GM18873 (cell line): ENCODE measurements around the gene CSF1.
"Not testable (repeated sequence)": the region's sequence is repeated elsewhere in the genome, so short reads cannot be mapped to it uniquely, and the experiment has no call there.

Experiments
- ATAC-seq: cut with Tn5 transposase; IDR thresholded peaks from one replicate; pipeline ENCODE4 v1.9.1; 2021; ENCODE audit warnings: mild to moderate bottlenecking, moderate library complexity, moderate number of reproducible peaks; ENCODE audit not compliant: unreplicated experiment, low FRiP score

The CSF1 gene

DNA sequence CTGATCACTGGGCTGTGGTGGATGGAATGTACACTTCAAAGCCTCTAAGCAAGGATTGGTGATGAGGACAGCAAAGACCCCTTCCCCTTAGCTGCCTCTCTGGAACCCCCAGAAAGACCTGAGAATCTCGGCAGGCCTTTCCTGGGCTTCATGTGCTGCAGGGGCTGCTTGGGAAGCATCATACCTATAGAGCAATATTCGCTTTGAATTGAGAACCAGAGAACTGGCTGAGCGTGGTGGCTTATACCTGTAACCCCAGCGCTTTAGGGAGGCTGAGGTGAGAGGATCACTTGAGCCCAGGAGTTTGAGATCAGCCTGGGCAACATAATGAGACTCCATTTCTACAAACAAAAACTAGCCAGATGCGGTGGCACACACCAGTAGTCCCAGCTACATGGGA is 22.0 kb downstream of the CSF1 start:
- ATAC-seq: no peak

DNA sequence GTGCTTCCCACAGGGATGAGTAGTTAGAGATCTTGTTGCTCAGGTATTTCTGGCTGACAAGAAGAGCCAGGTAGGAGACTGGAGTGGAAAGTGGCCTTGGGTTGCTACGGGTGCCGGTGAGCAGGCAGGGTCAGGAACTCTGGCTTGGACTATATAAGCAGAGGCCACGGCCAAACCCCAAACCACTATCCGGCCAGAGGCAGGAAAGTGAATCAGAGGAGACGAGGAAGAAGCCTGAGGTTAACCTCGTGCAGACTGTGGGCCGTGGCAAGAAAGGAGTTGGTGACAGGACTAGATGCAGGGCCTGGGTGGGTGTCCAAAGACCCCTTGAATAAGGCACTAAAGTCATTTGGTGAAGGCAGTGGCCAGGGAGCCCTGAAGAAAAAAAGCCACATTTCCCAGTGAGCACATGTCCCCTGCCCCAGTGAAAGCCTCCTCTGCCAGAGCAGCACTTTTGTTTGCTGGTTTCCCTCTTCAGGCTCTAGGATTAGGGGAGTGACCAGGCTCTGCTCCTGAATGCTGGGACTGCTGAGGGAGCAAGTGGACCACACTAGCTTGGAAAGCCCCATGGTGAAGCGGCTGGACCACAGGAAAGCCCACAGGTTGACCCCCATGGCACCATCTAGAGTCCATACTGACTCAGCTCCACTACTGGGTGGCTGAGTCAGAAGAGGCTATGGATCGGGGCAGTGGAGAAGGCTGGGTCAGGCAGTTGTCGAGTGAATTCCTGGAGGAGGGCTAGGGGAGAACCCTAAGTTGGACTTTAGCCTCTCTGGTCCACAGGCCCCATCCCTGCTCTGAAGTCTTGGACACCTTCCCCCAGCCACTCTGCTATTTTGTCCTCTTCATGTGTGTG is 23.4 kb downstream of the CSF1 start:
- ATAC-seq: no peak

DNA sequence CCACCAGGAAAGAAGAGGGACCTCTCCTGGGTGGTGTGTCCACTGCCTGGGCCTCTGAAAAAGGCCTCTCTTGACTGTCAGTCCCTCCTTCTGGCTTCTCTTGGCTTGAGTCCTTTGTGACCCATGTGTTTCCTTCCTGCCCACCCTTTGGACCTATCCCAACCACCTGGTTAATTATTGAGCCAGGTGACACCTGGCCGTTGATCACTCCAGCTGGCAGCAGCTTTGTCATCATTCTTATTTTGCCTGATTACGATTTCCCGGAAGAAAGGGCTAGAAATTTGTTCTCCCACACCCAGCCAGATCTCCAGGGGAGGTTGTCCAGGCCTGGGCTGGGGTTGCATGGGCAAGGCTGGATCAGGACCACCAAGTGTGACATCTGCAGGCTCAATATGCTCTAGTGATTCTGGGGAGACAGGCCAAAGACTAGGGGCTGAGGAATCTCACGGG is 24.8 kb downstream of the CSF1 start:
- no peak for ATAC-seq

DNA sequence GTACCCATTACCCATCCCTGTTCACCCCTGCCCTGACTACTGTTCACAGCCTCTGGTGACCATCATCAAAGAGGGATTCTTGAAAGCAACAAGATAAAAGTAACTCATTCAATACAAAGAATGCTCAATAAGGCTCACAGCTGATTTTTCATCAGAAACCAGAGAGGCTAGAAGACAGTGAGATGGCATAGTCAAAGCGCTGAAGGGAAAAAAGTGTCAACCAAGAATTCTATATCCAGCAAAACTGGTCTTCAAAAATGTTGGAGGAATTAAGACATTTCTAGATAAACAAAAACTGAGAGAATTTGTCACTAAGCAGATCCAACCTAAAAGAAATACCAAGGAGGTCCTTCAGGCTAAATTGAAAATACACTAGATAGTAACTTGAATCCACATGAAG is 27.1 kb downstream of the CSF1 start:
- no peak for ATAC-seq

DNA sequence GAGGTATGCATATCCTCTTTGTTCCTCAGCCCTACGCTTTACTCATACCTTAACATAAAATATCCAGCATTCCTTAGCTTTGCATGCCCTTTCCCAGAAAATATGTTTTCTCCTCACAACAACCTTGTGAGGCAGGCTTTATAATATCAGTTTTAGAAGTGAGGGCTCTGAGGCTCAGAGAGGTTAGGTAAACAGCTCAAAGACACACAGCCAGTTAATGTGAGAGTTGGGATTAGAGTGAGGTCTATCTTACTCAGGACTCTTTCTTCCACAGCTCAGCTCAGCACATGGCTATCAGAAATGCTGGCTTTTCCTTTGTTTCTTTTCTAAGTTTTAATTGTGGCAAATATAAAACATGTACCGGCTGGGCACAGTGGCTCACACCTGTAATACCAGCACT is 27.9 kb downstream of the CSF1 start:
- no peak for ATAC-seq

DNA sequence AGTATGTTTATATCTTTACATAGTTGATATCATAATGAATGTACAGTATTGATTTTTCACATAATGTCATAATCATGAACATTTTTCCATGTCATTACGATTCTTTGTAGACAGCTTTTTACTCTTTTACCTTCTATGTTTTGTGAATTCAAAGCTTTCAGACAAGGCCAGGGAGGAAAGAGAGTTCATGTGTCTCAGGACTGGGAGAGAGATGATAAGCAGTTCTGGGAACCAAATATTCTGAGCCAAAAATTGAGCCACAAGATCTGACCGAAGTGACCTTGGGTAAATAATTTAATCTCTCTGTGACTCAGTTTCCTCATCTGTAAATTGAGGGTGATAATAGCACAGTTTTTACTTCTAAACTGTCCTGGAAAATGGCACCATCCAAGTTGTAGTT is 31.8 kb downstream of the CSF1 start:
- no peak for ATAC-seq

DNA sequence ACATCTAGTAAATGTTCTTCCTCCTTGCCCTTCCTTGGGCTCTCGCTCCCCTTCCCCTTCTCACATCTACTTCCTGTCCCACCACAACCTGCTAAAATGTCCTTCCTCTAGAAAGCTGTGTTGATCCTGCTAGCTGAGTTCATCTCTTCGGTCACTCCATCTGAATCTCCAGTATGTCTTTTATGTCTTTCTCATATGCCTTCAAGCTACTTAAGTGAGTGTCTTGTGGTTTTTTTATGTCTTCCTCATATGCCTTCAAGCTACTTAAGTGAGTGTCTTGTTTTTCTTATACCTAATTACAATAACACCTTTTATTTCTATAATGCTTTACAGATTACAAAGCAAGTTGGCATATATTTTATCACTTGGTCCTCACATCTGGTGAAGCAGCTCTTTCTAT is 33.9 kb downstream of the CSF1 start:
- ATAC-seq: no peak

DNA sequence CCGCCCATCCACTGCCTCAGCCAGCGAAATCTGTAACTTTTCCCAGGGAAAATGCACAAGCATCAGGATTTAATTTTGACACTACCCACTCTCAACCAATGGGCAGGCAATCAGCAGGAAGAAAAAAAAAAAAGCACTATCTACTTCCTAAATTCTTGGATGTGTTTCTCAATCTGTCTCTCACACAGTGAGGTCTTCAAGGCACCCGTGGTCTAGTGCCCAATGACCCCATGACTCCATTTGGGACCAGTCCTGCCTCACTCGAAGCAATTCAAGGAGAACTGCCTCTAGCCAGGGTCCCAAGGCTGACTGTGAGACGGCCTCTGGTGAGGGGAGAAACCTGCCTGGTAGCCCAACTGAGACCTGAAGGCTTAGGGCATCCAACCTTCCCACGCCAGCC is 35.9 kb downstream of the CSF1 start:
- ATAC-seq: no peak

DNA sequence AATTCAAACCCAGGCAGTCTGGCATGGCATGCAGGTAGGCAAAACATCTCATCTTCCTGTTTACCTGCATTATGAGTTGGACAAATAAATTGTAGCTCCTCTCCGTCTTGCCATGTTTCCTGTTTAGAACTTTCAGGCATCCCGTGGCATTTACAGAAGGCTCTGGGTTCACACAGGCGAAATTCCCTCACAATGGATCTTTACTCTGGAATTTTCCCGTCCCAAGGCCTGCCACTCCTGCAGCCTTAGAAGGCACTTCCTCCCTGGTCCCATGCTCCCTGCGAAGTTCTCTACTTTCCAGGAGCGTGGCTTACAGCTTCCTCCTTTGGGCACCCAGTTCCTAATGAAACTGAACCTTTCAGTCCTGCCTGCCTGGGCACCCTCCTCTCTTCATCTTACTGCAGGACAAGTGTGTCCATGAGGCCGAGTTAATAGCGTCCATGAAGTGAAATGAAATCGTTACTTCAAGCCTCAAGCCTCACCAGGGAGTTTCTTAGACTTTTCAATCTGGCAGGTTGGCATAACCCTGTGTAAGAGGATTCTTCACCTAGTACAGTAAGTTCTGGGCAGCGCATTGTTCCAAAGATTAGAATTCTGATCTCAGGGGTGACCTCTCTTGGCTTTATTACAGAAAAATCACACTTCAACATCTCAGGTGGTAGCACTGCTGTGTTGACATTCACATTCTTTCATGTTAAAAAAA is 37.1 kb downstream of the CSF1 start:
- no peak for ATAC-seq

DNA sequence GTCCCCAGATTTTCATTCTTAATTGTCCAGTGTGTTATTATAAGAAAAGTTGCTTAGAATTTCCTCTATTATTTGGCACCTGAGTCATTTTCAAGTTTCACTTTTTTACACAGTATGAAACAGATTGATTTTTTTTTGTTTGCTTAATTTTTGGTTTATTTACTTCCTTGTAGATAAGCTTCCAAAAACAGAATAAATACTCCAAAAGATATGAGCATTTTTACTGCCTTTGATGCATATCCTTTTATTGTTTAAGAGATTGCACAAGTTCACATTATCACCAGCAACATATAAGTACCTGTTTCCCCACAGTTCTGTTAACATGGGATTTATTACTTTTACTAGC is 37.6 kb downstream of the CSF1 start:
- ATAC-seq: no peak

DNA sequence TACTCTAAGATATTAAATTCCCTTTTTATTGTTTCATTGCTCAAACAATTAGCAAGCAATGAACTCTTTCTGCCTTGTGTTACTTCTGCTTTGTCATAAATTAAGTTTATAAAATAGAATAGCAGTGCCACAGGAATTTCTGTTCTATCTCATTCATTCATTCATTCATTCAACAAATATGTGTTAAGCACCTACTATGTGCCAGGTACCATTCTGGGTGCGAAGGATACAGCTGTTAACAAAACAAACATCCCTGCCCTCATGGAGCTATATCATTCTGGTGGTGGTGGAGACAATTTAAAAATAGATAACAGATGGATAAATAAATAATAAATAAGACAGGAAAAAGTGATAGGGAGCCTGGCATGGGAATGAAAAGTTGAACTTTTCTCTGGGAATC is 39.4 kb downstream of the CSF1 start:
- ATAC-seq: no peak

DNA sequence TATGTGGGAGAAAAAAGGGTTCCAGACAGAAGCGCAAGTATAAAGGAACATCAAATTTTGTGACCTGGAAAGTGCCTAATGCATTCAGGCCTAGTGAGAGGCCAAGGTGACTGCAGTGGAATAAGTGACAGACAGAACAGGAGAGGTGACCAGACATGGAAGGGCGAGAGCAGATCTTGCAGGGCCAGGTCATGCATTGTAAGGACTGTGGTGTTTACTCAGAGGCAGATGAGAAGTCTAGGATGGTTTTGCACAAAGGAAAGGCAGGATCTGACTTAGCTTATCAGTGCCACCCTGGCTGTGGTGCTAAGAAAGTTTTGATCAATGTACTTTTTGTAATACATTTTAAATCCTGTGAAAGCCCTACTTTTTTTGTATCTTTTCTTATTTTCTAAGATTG is 39.9 kb downstream of the CSF1 start:
- no peak for ATAC-seq

DNA sequence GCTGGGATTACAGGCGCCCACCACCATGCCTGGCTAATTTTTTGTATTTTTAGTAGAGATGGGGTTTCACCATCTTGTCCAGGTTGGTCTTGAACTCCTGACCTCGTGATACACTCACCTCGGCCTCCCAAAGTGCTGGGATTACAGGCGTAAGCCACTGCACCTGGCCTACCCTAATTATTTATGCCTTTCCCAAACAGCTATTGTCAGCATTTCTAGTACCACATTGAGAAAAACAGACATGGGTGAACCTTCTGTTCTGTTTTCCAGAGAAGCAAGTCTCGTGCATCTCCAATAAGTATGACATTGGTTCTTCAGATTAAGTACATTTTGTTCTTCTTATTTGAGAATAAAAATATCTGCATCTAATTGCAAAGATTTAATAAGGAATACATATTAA is 40.9 kb downstream of the CSF1 start:
- not testable (repeated sequence) for ATAC-seq

DNA sequence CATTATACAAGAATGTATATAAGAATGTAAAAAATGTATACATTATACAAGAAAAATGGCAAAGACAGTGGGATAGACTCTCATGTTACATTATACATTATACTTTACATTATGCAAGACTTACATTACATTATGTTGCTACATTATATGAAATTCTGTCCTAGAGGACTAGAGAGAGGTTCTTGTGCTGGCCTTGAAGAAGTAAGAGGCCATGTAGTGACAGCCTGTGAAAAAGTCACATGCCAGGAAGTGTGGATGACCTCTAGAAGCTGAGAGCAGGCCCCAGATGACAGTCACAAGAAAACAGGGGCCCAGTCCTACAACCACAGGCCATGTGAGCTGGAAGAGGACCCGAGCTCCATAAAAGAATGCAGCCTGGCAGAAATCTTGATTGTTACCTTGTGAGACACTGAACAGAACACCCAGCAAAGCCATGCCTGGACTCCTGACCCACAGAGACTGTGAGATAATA is 43.4 kb downstream of the CSF1 start:
- ATAC-seq: no peak

DNA sequence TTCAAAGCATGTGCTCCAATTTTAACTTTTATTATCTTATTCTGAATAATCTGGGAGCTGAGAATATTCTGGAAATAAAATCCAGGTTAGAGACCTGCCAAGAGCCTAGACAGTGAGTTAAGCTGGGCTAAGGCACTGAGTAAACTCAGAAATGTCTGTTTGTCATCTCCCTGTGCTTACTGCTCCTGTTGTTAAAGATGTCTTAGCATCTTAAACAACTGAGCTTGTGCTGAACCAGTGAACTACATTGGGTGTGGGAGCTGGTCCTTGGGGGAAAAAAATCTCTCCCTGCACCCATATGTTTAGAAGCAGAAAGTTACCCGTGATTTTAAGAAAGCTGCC is 49.0 kb downstream of the CSF1 start:
- no peak for ATAC-seq

DNA sequence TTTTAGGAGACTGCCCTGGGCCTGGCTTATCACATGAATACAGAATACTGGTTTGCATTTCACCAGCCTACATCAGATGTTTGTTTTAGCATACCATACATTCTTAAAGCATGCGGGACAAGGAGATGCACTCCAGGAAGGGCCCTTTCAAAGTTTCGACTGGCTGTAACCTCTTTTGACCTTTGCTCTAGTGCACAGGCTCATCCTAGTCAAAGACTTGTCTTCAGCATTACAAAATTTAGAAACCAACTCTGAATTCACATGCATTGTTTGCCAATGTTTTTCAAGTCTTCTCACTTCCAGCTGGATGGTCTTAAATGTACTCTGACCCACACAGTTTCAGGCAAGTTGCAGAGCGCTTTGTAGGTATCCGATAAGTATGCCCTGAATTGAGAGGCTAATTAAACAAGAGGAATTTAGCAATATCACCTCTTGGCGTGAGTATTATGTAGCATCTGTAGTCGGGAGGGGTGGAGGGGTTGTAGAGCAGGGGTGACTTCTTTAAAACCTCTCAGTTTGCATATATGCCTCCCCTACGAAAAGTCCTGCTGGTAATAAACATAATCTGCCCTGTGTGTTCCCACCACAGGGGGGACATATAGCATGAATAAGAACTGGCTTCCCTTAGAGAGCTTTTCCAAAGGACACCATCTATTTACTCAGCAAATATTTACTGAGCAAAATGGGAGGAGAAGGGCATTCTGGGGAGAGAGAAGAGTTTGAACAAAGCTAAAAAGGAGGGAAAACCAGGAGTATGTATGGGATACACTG is 49.5 kb downstream of the CSF1 start:
- ATAC-seq: no peak

DNA sequence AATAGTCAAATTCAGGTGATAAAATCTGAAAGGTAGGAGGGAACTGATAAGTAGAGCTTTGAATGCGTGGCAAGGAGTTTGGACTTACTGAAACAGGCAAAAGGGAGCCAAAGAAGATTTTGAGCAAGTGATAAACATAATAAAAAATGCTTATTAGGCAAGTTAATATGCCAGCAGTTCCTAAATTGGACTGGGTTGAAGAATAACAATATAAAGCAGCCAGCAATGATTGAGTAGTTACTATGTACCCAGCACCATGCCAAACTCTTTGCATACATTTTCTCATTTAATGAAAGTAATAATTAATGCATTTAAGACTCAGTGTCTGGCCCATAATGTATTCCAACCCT is 50.1 kb downstream of the CSF1 start:
- no peak for ATAC-seq

DNA sequence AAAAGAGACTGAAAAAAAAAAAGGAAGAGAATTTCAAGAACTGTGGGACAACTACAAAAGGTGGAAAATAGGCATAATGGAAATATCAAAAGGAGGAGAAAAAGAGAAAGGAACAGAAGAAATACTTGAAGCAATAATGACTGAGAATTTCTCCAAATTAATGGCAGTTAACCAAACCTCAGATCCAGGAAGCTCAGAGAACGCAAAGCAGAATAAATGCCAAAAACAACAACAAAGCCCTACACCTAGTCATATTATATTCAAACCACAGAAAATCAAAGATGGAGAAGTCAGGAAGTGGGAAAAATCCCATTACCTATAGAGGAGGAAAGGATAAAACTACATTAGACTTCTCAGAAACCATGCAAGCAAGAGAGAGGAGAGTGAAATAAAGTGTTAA is 53.2 kb downstream of the CSF1 start:
- no peak for ATAC-seq

DNA sequence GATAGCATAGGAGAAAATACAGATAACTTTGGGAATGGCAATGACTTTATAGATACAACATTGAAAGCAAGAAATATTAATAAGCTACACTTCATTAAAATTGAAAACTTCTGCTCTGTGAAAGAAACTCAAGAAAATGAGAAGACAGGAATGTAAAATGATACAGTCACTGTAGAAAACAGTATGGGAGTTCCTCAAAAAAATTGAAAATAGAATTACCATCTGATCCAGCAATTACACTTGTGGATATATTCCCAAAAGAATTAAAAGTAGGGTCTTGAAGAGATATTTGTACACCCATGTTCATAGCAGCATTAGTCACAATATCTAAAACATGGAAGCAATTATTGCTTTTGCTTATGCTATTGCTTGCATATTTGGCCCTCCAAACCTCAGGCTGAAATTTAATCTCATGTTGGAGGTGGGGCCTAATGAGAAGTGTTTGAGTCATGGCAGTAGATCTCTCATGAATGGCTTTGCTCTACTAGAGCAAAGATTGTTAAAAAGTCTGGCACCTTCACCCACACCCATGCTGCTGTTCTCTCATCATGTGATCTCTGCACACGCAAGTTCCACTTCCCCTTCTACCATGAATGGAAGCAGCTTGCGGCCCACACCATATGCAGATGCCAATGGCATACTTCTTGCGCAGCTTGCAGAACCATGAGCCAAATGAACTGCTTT is 58.6 kb downstream of the CSF1 start:
- ATAC-seq: no peak

DNA sequence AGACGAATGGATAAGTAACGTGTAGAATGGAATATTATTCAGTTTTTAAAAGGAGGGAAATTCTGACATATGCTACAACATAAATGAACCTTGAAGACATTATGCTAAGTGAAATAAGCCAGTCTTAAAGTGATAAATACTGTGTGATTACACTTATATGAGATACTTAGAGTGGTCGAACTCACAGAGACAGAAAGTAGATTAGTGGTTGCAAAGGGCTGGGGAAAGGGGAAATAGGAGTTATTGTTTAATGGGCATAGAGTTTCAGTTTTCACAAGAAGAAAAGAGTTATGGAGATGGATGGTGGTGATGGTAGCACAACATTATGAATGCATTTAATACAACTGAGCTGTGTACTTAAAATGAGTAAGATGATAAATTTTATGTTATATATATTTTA is 59.3 kb downstream of the CSF1 start:
- no peak for ATAC-seq

DNA sequence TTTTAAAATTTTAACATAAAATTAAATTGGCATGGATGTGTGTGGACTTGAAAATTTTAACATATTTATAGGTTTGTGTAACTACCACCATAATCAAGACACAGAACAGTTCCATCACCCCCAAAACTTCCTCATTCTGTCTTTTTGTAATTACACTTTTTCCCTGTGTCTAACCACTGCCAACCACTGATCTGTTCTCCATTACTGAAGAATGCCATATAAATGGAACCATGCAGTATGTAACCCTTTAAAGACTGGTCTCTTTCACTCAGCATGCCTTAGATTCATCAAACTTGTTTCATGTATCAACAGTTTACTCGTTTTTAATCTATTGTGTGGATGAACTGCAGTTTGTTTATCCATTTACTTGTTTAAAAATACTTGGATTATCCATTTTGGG is 60.9 kb downstream of the CSF1 start:
- no peak for ATAC-seq
